Ovary (tissue), 3 donors: ENCODE data around the gene COX8A.

Experiments used
- EP300 ChIP-seq: sonication (generic); formaldehyde crosslinking; IDR thresholded peaks from one replicate; pipeline ENCODE4 v1.6.1; 2017; ENCODE audit warnings: antibody characterized with exemption
- POLR2A ChIP-seq: fragments of 450-650 bp; IDR thresholded peaks from one replicate; pipeline ENCODE4 v1.6.1; 2017; ENCODE audit warnings: antibody characterized with exemption, mild to moderate bottlenecking, moderate library complexity
- TF ChIP-seq, protein P1 (sequence below), 3 donors: fragments of 450-650 bp in 2 of 3; fragments of 200-600 bp in 1 of 3; IDR thresholded peaks; one replicate each; pipeline versions ENCODE4 v1.5.1 to v1.8.0; 2016 to 2022; ENCODE audit warnings: antibody characterized with exemption in 3 of 3, mild to moderate bottlenecking in 1 of 3
- donor health status: DM: no; HTN: no; CAD: no.

DNA sequence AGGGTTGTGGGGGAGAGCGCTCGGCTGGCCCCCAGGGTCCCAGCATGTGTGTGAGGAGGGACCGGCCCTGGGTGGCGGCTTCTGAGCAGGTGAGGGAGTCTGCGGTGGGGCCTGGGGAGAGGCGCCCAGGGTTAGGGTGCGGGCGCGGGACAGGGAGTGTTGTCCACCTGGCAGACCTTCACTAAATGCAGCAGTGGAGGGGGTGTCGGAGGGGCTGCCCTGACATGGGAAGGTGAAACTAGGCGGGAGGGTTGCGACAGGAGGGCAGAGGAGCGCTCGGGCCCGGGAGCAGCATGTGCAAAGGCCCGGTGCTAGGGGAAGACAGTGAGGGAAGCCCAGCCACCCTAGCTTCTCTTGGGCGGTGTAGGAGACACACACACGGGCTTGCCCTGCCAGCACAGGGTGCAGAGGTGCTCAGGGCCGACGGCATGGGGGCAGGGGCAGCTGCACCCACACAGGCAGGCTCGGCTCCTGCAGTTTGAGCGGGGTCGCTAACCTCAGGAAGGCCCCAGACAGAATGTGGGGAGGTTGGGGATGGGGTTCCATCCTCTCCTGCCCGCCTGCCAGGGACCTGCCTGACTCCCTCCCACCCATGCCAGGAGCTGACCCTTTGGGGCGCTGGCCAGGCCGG lies 34.0 kb downstream of the COX8A start:
- TF ChIP-seq POLR2A (no peak), EP300 (no peak)
- TF ChIP-seq, protein P1, sequence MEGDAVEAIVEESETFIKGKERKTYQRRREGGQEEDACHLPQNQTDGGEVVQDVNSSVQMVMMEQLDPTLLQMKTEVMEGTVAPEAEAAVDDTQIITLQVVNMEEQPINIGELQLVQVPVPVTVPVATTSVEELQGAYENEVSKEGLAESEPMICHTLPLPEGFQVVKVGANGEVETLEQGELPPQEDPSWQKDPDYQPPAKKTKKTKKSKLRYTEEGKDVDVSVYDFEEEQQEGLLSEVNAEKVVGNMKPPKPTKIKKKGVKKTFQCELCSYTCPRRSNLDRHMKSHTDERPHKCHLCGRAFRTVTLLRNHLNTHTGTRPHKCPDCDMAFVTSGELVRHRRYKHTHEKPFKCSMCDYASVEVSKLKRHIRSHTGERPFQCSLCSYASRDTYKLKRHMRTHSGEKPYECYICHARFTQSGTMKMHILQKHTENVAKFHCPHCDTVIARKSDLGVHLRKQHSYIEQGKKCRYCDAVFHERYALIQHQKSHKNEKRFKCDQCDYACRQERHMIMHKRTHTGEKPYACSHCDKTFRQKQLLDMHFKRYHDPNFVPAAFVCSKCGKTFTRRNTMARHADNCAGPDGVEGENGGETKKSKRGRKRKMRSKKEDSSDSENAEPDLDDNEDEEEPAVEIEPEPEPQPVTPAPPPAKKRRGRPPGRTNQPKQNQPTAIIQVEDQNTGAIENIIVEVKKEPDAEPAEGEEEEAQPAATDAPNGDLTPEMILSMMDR (IDR thresholded peaks at IDR 0.05) = no peak
